ENCODE results near the gene TFPI2.

Gene TFPI2

DNA sequence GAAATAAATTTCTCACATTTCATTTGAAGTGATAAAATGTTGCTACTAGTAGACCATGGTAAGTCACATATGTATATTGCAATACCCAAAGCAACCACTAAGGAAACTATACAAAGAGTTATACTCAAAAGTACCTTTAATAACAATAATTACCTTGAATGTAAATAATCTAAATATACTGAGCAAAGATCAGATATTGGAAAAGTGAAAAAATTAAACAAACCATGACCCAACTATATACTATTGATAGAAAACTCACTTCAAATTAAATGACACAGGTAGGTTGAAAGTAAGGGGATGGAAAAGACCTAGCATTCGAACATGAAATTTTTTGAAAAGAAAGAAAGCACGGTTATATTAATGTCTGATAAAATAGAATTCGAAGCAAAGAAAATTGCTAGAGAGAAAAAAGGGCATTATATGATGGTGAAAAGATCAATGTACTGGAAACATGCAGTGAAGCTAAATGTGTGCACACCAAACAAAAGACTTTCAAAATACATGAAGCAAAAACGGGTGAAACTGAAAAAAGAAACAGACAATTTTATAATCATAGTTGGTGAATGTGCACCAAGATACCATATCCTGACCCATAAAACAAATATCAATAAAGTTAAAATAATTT lies 29.1 kb downstream of the TFPI2 start:
- H3K4me3 ChIP-seq, result no peak overlapping the region

DNA sequence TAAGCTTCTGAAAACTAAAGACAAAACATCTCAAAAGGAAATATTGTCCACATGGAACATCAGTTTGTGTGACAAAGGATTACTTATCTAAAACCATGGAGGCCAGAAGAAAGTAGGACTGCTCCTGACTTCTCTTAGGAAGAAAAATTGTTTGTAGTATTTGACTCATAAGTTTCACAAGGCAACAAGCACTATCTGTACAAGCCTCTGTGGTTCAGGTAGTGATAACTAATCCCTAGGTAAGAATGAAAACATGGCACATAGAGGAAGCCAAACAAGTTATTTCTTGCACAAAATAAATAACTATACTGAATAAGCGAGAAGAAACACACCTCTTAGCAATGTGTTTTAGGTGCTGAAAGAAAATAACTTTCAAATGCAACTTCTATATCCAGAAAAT lies 30.3 kb downstream of the TFPI2 start:
- no peak overlapping the region for H3K27ac ChIP-seq
- H3K4me3 ChIP-seq, result no peak overlapping the region

More for the DNA sequence above, 29.1 kb downstream of the TFPI2 start:
- H3K27ac ChIP-seq, result no peak overlapping the region

GRCh38 chr7:93858857-93859256 lies 31.7 kb downstream of the TFPI2 start:
- Histone ChIP-seq H3K4me3 (no peak overlapping the region), H3K27ac (no peak overlapping the region)

- Histone ChIP-seq H3K4me3 (no peak overlapping the region), H3K27ac (no peak overlapping the region)
Observed at GRCh38 chr7:93856323-93856722, 34.2 kb downstream of the TFPI2 start.

DNA sequence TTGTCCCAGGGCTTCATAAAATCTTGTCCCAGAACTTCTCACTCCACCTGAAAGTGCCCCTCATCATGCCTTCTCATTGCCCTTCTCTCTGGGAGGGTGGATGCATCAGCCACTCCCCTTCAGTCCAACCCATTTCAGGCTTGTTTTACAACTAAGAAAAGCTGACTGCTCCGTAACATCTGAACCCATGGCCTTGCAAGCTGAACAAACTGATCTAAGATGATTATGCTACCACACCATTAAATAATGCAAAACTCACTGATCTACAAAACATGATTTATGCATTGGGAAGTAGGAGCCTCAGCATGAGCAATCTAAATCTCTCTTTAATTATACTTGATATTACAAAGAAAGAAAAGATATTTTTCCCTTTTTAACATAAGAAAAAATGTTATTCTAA lies 34.8 kb downstream of the TFPI2 start:
- H3K27ac ChIP-seq, result no peak overlapping the region
- H3K4me3 ChIP-seq, result no peak overlapping the region

GRCh38 chr7:93854480-93854879 lies 36.1 kb downstream of the TFPI2 start:
- Histone ChIP-seq H3K4me3 (no peak overlapping the region), H3K27ac (no peak overlapping the region)

DNA sequence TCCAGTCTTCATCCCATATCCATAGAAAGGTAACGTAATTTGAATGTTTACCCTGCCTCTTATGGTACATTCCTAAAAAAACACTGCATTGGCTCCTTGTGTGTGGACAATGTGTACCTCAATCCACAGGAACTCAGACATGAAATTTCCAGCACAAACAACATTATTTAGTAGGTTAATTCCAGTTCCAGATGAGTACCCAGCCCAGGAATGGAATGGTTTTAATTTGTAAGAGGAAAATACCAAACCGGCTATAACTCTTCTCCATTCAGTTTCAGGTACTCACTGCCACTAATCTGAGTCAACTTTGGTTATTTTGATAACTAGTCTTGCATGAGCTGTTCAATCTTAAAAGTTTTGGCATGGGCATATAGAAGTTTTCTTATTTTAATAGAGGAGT lies 39.0 kb downstream of the TFPI2 start:
- Histone ChIP-seq H3K27ac (no peak overlapping the region), H3K4me3 (no peak overlapping the region)

- H3K4me3 ChIP-seq, result no peak overlapping the region
- no peak overlapping the region for H3K27ac ChIP-seq
Observed at GRCh38 chr7:93843260-93843659, 47.3 kb downstream of the TFPI2 start.

GRCh38 chr7:93838966-93839365 lies 51.6 kb downstream of the TFPI2 start:
- no peak overlapping the region for H3K4me3 ChIP-seq
- H3K27ac ChIP-seq, result peak overlapping the region in 1 of 21 experiments; percentile 6

- Histone ChIP-seq H3K4me3 (no peak overlapping the region), H3K27ac (no peak overlapping the region)
Observed at GRCh38 chr7:93837245-93837644, 53.3 kb downstream of the TFPI2 start.

- peak overlapping the region in 1 of 21 experiments; percentile 8 for H3K27ac ChIP-seq
- no peak overlapping the region for H3K4me3 ChIP-seq
Observed at GRCh38 chr7:93836116-93836515, 54.4 kb downstream of the TFPI2 start.

- peak overlapping the region in 1 of 21 experiments; percentile 8 for H3K27ac ChIP-seq
- no peak overlapping the region for H3K4me3 ChIP-seq
Observed at GRCh38 chr7:93835702-93836101, 54.9 kb downstream of the TFPI2 start.
